B cell (primary cell): Measurements from ENCODE around the gene ASTN2. TPM values are rescaled to one million over a fixed set of nuclear protein-coding genes. Genes with fewer than 3 reads are reported as not detected.
A peak's percentile ranks its signal among the peaks of the same experiment; 100 is the strongest.

Experiments
- ATAC-seq: fragments of 200-7000 bp; cut with Tn5 transposase; one replicate; pipeline ENCODE4 v1.10.0; 2021; ENCODE audit warnings: low read depth, mild to moderate bottlenecking, moderate number of reproducible peaks, moderate library complexity
- CTCF ChIA-PET: fragments of 350-600 bp; sonication (Branson Sonifier 250); formaldehyde crosslinking; loops from one replicate; lab custom pipeline; 2021; ENCODE audit warnings: antibody characterized with exemption, inconsistent platforms; lab: Charles Lee
- POLR2A ChIA-PET: fragments of 350-600 bp; sonication (Branson Sonifier 250); formaldehyde crosslinking; loops from one replicate; lab custom pipeline; 2021; ENCODE audit warnings: antibody characterized with exemption; lab: Charles Lee
- DNase-seq: peaks from one replicate; pipeline ENCODE4 v3.0.0; 2013
- H2AFZ ChIP-seq: 2 replicates; pipeline ENCODE4 v1.6.1; 2012; ENCODE audit warnings: mild to moderate bottlenecking, low read depth, low read length; ENCODE audit not compliant: insufficient read depth, poor library complexity, severe bottlenecking
- H3K27ac ChIP-seq, 2 donors: 1 replicate in 1 of 2; 2 replicates in 1 of 2; pipeline ENCODE4 v1.5.1; 2012 to 2013; ENCODE audit warnings: low read length in 2 of 2, mild to moderate bottlenecking in 2 of 2, moderate library complexity in 1 of 2
- H3K27me3 ChIP-seq, 4 experiments: fragments of 200-600 bp in 1 of 4; sonication (generic) in 1 of 4; replicated peaks in 1 of 4; 1 replicate in 2 of 4; 2 replicates in 2 of 4; pipeline versions ENCODE4 v1.6.1 to v1.7.0; 2013 to 2016; ENCODE audit warnings: low read length in 3 of 4, mild to moderate bottlenecking in 2 of 4, mixed read lengths in 1 of 4, moderate library complexity in 1 of 4; ENCODE audit not compliant: insufficient read depth in 4 of 4, control insufficient read depth in 3 of 4; ENCODE audit errors: control extremely low read depth in 1 of 4
- H3K36me3 ChIP-seq, 2 experiments: replicated peaks in 1 of 2; 1 replicate in 1 of 2; 2 replicates in 1 of 2; pipeline versions ENCODE4 v1.6.1 to v1.7.1; 2013; ENCODE audit warnings: low read length in 1 of 2; ENCODE audit not compliant: insufficient read depth in 2 of 2, control insufficient read depth in 1 of 2; ENCODE audit errors: control extremely low read depth in 1 of 2, extremely low read depth in 1 of 2
- H3K4me1 ChIP-seq, 2 donors: fragments of 200-600 bp in 1 of 2; sonication (generic) in 1 of 2; 1 replicate in 1 of 2; 2 replicates in 1 of 2; pipeline versions ENCODE4 v1.5.1 to v1.6.1; 2013 to 2017; ENCODE audit warnings: low read length in 2 of 2; ENCODE audit not compliant: control insufficient read depth in 2 of 2, insufficient read depth in 2 of 2
- H3K4me2 ChIP-seq: replicated peaks from 2 replicates; pipeline ENCODE3; 2012; ENCODE audit warnings: mild to moderate bottlenecking, low read depth, low read length; ENCODE audit not compliant: poor library complexity, severe bottlenecking
- H3K4me3 ChIP-seq, 5 experiments: fragments of 200-600 bp in 1 of 5; sonication (generic) in 1 of 5; 1 replicate in 3 of 5; 2 replicates in 2 of 5; pipeline versions ENCODE4 v1.5.1 to v1.7.0; 2011 to 2016; ENCODE audit warnings: low read length in 4 of 5, mild to moderate bottlenecking in 4 of 5, low read depth in 2 of 5, control low read depth in 1 of 5, moderate library complexity in 1 of 5; ENCODE audit not compliant: insufficient read depth in 1 of 5; ENCODE audit errors: control extremely low read depth in 1 of 5, extremely low read depth in 1 of 5
- H3K79me2 ChIP-seq: fragments of 200-600 bp; sonication (generic); one replicate; pipeline ENCODE4 v1.6.0; 2016; ENCODE audit warnings: low read length; ENCODE audit not compliant: control insufficient read depth, insufficient read depth
- H3K9ac ChIP-seq: fragments of 200-600 bp; sonication (generic); 2 replicates; pipeline ENCODE4 v1.6.1; 2017; ENCODE audit warnings: mild to moderate bottlenecking, low read length, moderate library complexity
- H3K9me3 ChIP-seq, 3 donors: one replicate each; pipeline versions ENCODE4 v1.6.1 to v1.7.1; 2013; ENCODE audit warnings: low read length in 2 of 3; ENCODE audit not compliant: control insufficient read depth in 2 of 3, insufficient read depth in 1 of 3; ENCODE audit errors: control extremely low read depth in 1 of 3
- H4K20me1 ChIP-seq: 2 replicates; pipeline ENCODE4 v1.6.0; 2012; ENCODE audit warnings: mild to moderate bottlenecking, low read length; ENCODE audit not compliant: insufficient read depth, control insufficient read depth, poor library complexity, severe bottlenecking
- H3K27ac Mint-ChIP-seq: one replicate; pipeline ENCODE4 v1.8.0; 2021; ENCODE audit warnings: mixed read lengths
- H3K27me3 Mint-ChIP-seq: one replicate; pipeline ENCODE4 v1.8.0; 2021; ENCODE audit warnings: mixed read lengths
- H3K4me1 Mint-ChIP-seq: one replicate; pipeline ENCODE4 v1.8.0; 2021; ENCODE audit warnings: mixed read lengths
- H3K4me3 Mint-ChIP-seq: one replicate; pipeline ENCODE4 v1.8.0; 2021; ENCODE audit warnings: mixed read lengths
- H3K9me3 Mint-ChIP-seq: one replicate; pipeline ENCODE4 v1.8.0; 2022; ENCODE audit warnings: mixed read lengths; ENCODE audit not compliant: insufficient read depth
- EZH2 ChIP-seq: IDR thresholded peaks from 2 replicates; pipeline ENCODE4 v1.6.1; 2012; ENCODE audit warnings: borderline replicate concordance, low read depth, mild to moderate bottlenecking, moderate library complexity, low read length; ENCODE audit not compliant: insufficient read depth, poor library complexity, severe bottlenecking
- WGBS: methylation state at CpG from one replicate; pipeline ENCODE4 v1.1.5; 2013; ENCODE audit warnings: missing lambda C conversion rate; ENCODE audit not compliant: insufficient coverage; 5-methylcytosine and 5-hydroxymethylcytosine counted together
- intact Hi-C: fragments of 100-400 bp; cut with micrococcal nuclease; formaldehyde crosslinking; loops from one replicate; pipeline ENCODE4 v1.10.0; 2022
- polyA plus RNA-seq: library from polyadenylated mRNA; depleted of rRNA; stranded (reverse); fragments of >200 nt; gene quantifications from 2 replicates; pipeline ENCODE4 v1.2.3, GENCODE V29; 2012
- total RNA-seq, 2 donors: library from RNA; stranded (reverse); fragments of 120-200 nt in 1 of 2; gene quantifications; 1 replicate in 1 of 2; 2 replicates in 1 of 2; pipeline versions ENCODE4 v1.2.3 to v1.2.4, GENCODE V29; 2013 to 2022
- TF ChIP-seq, protein P1 (sequence below): fragments of 200-600 bp; IDR thresholded peaks from one replicate; pipeline ENCODE4 v1.8.0; 2022; ENCODE audit warnings: antibody characterized with exemption, mild to moderate bottlenecking

Gene ASTN2
- total and polyA plus RNA-seq, 2 donors (not counting 1 experiment from before 2014, with no cell fraction given): 1.2 to 3.6 TPM

DNA sequence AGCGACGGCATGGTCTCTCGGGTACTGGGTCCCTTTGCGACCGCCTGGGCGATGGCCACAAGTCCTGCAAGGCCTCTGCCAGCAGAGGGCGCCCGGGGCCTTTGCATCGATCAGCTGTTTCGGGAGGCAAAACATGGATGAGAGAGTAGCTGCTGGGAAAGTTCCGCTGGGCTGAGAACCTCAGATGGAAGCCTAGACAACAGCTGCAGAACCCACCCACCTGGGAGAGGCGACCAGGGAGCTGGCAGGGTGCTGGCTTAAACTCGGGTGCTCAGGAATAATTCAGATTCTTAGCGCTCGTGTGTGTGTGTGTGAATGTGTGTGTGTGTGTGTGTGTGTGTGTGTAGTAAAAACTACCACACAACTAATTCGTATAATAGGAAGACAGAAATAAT is 677.7 kb downstream of the ASTN2 start:
- 6% methylated on average over 11 of the region's 16 CpGs for WGBS
- no peaks in the 10 kb centered on the region for H3K9me3 ChIP-seq
- no peak overlapping the region for H3K4me2 ChIP-seq
- H3K4me3 Mint-ChIP-seq: no peak overlapping the region
- ChIA-PET POLR2A (no interaction called here), CTCF (interaction anchor here (0.9 to 1.7 kb wide), 6 partner anchors 8 to 122 kb away, joined by 3 to 13 read pairs (median 4); no protein-coding TSS in a partner anchor)
- H3K27ac Mint-ChIP-seq: no peak overlapping the region
- no peaks in the 10 kb centered on the region for H3K79me2 ChIP-seq
- H3K4me1 ChIP-seq: no peaks in the 10 kb centered on the region
- ATAC-seq (peak; percentile 24), DNase-seq (peak; percentile 37)
- peaks cover 0 to 13% (median 2%) of the 10 kb centered on the region in 4 experiments for H3K27me3 ChIP-seq
- intact Hi-C loops: no loop called here
- H4K20me1 ChIP-seq: no peaks in the 10 kb centered on the region
- H3K4me3 ChIP-seq: no peak overlapping the region
- no peak for TF ChIP-seq EZH2
- TF ChIP-seq, protein P1, sequence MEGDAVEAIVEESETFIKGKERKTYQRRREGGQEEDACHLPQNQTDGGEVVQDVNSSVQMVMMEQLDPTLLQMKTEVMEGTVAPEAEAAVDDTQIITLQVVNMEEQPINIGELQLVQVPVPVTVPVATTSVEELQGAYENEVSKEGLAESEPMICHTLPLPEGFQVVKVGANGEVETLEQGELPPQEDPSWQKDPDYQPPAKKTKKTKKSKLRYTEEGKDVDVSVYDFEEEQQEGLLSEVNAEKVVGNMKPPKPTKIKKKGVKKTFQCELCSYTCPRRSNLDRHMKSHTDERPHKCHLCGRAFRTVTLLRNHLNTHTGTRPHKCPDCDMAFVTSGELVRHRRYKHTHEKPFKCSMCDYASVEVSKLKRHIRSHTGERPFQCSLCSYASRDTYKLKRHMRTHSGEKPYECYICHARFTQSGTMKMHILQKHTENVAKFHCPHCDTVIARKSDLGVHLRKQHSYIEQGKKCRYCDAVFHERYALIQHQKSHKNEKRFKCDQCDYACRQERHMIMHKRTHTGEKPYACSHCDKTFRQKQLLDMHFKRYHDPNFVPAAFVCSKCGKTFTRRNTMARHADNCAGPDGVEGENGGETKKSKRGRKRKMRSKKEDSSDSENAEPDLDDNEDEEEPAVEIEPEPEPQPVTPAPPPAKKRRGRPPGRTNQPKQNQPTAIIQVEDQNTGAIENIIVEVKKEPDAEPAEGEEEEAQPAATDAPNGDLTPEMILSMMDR: peak; percentile 57
- no peak overlapping the region for H3K27ac ChIP-seq
- no peak overlapping the region for H2AFZ ChIP-seq
- H3K9ac ChIP-seq: no peak overlapping the region
- no peaks in the 10 kb centered on the region for H3K9me3 Mint-ChIP-seq
- no peaks in the 10 kb centered on the region for H3K36me3 ChIP-seq
- H3K27me3 Mint-ChIP-seq: peaks cover 21% of the 10 kb centered on the region
- H3K4me1 Mint-ChIP-seq: peaks cover 2% of the 10 kb centered on the region

DNA sequence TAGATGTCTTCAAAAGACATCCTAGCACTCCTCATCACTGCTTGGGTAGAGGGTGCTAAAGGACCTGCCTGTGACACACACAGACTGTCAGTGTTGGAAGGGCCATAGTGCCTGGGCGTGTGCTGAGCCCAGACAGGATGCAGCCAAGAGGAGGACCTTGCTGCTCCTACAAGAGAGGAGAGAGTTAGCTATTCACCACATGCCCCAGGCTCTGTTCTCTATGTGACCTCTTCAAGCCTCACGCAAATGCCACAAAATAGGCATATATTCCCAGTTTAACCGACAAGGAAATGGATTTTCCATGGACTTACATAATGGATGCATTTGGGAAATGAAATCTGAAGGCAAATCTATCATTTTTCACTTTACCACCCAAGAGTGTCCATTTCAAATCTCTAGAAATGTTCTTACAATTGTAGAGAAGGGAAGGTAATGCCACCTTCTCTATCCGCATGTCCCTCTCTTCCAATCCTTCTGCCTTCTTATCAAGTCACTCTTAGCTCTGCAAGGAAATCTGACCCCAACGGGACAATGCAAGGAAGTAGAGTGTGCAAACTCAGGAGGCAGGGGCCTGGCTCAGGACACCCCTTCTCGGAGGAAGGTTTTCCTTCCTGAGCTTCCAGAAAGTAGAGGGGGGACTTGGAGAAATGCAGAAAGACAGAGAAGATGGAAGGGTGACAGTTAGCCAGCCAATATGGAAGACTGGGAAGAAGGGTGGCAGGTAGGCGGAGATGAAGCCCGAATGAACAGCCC is 678.3 kb downstream of the ASTN2 start:
- Mint-ChIP-seq H3K9me3 (no peaks in the 10 kb centered on the region), H3K27ac (no peak overlapping the region), H3K4me1 (peaks cover 2% of the 10 kb centered on the region), H3K27me3 (peaks cover 21% of the 10 kb centered on the region), H3K4me3 (no peak overlapping the region)
- H4K20me1 ChIP-seq: no peaks in the 10 kb centered on the region
- ATAC-seq (no peak), DNase-seq (no peak)
- H3K9ac ChIP-seq: no peak overlapping the region
- TF ChIP-seq, protein P1: no peak
- no peak for TF ChIP-seq EZH2
- no peak overlapping the region for H3K4me2 ChIP-seq
- ChIA-PET POLR2A (no interaction called here), CTCF (interaction anchor here (0.9 to 1.7 kb wide), 6 partner anchors 8 to 123 kb away, joined by 3 to 13 read pairs (median 4); no protein-coding TSS in a partner anchor)
- no peak overlapping the region for H3K4me3 ChIP-seq
- H2AFZ ChIP-seq: no peak overlapping the region
- no peaks in the 10 kb centered on the region for H3K79me2 ChIP-seq
- 48% methylated on average over 5 of the region's 8 CpGs for WGBS
- no peaks in the 10 kb centered on the region for H3K4me1 ChIP-seq
- H3K36me3 ChIP-seq: no peaks in the 10 kb centered on the region
- intact Hi-C loops: no loop called here
- H3K9me3 ChIP-seq: no peaks in the 10 kb centered on the region
- H3K27ac ChIP-seq: no peak overlapping the region
- H3K27me3 ChIP-seq: peaks cover 0 to 13% (median 2%) of the 10 kb centered on the region in 4 experiments
